GM23338 (cell line): ENCODE results near the gene MATN1. TPM values are rescaled to one million over a fixed set of nuclear protein-coding genes. Genes with fewer than 3 reads are reported as not detected.

Experiments used
- CREB1 ChIP-seq: fragments of 250-450 bp; sonication (Bioruptor Pico); IDR thresholded peaks from 2 replicates; pipeline ENCODE4 v1.5.0; 2020; ENCODE audit warnings: low read depth, mild to moderate bottlenecking, moderate library complexity
- CTCF ChIP-seq, 2 experiments: fragments of 200-600 bp in 1 of 2; sonication (generic) in 1 of 2; conservative IDR thresholded peaks; 2 replicates each; pipeline versions ENCODE4 v1.5.1 to v1.6.1; 2016 to 2017; ENCODE audit warnings: antibody characterized with exemption in 2 of 2, low read depth in 2 of 2, mild to moderate bottlenecking in 2 of 2, moderate library complexity in 1 of 2
- ETS1 ChIP-seq: IDR thresholded peaks from 2 replicates; pipeline ENCODE4 v1.6.1; 2016; ENCODE audit warnings: antibody characterized with exemption
- EZH2 ChIP-seq: fragments of 200-600 bp; sonication (generic); IDR thresholded peaks from one replicate; pipeline ENCODE4 v1.8.0; 2017; ENCODE audit warnings: antibody characterized with exemption, mild to moderate bottlenecking, low read depth; ENCODE audit not compliant: unreplicated experiment
- EZH2phosphoT487 ChIP-seq: fragments of 200-600 bp; sonication (generic); IDR thresholded peaks from one replicate; pipeline ENCODE4 v1.8.1; 2018; ENCODE audit warnings: antibody characterized with exemption; ENCODE audit not compliant: unreplicated experiment
- JUNB ChIP-seq: IDR thresholded peaks from one replicate; pipeline ENCODE4 v1.6.1; 2016; ENCODE audit warnings: antibody characterized with exemption; ENCODE audit not compliant: unreplicated experiment
- NANOG ChIP-seq: IDR thresholded peaks from 2 replicates; pipeline ENCODE4 v1.6.1; 2016; ENCODE audit warnings: antibody characterized with exemption, borderline replicate concordance
- POLR2AphosphoS5 ChIP-seq: IDR thresholded peaks from 2 replicates; pipeline ENCODE4 v1.6.1; 2016; ENCODE audit warnings: antibody characterized with exemption, low read depth
- ZNF114 ChIP-seq: fragments of 250-450 bp; sonication (Bioruptor Pico); IDR thresholded peaks from 2 replicates; pipeline ENCODE4 v1.5.0; 2020; ENCODE audit warnings: mild to moderate bottlenecking, moderate library complexity
- ZNF462 ChIP-seq: fragments of 250-450 bp; sonication (Bioruptor Pico); IDR thresholded peaks from 2 replicates; pipeline ENCODE4 v1.5.0; 2020; ENCODE audit warnings: mild to moderate bottlenecking, moderate library complexity
- polyA plus RNA-seq: library from polyadenylated mRNA; unstranded; fragments of >200 nt; fragmentation: Nextera tagmentation; extraction: Ambion mirVana; gene quantifications from 2 replicates; pipeline ENCODE4 v1.2.1, GENCODE V29; 2016
- total RNA-seq: library from RNA; depleted of rRNA; stranded (reverse); fragments of >200 nt; shearing (Covaris generic); gene quantifications from 2 replicates; pipeline ENCODE4 v1.2.3, GENCODE V29; 2014

Gene MATN1
- total and polyA plus RNA-seq, 2 experiments from 2014 or later, result 0.08 to 0.31 TPM

GRCh38 chr1:30760596-30761324 lies 37.4 kb upstream of the MATN1 start (continued):
- TF ChIP-seq ZNF462 (no peak), CTCF (conservative IDR thresholded peaks at IDR 0.05; ENCODE audit: low read depth in 2 of 2) (no peak), NANOG (no peak), ZNF114 (CRISPR knock-in tag) (no peak), EZH2 (no peak), EZH2phosphoT487 (no peak), CREB1 (CRISPR knock-in tag) (no peak), JUNB (no peak), ETS1 (no peak), POLR2AphosphoS5 (no peak)
